ENCODE results near the gene LMOD1.

DNA sequence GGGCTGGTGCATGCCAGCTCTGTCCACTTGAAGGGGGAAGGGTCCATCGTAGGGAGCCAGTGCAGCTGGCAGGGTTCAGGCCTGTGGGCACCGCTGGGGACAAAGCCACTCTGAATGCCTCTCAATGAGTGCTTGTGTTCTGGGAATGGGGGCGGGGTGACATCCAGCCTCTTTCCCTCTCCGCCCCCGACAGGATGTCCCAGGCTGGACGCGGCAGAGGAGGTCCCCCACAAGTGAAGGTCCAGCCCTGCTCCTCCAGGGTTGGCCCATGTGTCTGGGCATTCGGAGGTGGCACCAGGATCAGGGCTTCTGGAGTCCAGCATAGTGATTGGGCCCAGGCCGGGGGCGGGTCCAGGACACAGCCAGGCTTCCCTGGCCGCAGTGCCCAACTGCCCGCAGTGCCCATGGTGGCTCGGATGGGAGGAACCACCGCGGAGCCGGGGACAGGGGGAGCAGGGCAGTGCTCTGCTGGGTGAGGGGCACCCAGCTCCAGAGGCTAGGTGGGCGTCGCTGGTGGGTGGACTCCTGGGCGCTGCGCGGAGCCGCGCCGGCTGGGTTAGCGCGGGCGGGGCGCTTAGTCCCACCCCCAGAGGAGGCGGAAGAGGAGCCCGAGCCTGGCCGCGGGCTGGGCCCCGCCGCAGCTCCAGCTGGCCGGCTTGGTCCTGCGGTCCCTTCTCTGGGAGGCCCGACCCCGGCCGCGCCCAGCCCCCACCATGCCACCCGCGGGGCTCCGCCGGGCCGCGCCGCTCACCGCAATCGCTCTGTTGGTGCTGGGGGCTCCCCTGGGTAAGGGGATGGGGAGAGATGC lies 57.9 kb downstream of the LMOD1 start, which contains the start of gene SHISA4:
- TF ChIP-seq, protein P1, sequence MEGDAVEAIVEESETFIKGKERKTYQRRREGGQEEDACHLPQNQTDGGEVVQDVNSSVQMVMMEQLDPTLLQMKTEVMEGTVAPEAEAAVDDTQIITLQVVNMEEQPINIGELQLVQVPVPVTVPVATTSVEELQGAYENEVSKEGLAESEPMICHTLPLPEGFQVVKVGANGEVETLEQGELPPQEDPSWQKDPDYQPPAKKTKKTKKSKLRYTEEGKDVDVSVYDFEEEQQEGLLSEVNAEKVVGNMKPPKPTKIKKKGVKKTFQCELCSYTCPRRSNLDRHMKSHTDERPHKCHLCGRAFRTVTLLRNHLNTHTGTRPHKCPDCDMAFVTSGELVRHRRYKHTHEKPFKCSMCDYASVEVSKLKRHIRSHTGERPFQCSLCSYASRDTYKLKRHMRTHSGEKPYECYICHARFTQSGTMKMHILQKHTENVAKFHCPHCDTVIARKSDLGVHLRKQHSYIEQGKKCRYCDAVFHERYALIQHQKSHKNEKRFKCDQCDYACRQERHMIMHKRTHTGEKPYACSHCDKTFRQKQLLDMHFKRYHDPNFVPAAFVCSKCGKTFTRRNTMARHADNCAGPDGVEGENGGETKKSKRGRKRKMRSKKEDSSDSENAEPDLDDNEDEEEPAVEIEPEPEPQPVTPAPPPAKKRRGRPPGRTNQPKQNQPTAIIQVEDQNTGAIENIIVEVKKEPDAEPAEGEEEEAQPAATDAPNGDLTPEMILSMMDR (IDR thresholded peaks at IDR 0.05) = no peak
- no peak for TF ChIP-seq EZH2 (IDR thresholded peaks at IDR 0.05; ENCODE audit: borderline replicate concordance, insufficient read depth, low read depth, low read length, poor library complexity, severe bottlenecking)

All from B cell (primary cell).